Suppressor macrophage (primary cell): ENCODE data around the gene ZC3H7B.
"Not testable (repeated sequence)": the region's sequence is repeated elsewhere in the genome, so short reads cannot be mapped to it uniquely, and the experiment has no call there.

ENCODE experiments used
- DNase-seq, 4 experiments: peaks; one replicate each; pipeline ENCODE4 v3.0.0-alpha.2; 2020 to 2022
- total RNA-seq, 17 experiments: gene quantifications; one replicate each; lab custom pipeline; 2026; ENCODE audit warnings: mixed read lengths in 6 of 17, inconsistent platforms in 3 of 17; lab: John Stamatoyannopoulos, UW

The ZC3H7B gene
- 65.5 to 126 (median 90.2) reads per million in 17 experiments for total RNA-seq

GRCh38 chr22:41301085-41302020 lies at the start of gene ZC3H7B:
ZC3H7B (plus strand) TSS chr22:41301525; CDS start chr22:41320661, 19,136 bp downstream.
- DNase-seq, result peak; percentile 84 to 93 (median 90)

GRCh38 chr22:41252365-41252764 lies 49.0 kb upstream of the ZC3H7B start:
- DNase-seq, result no peak

- no peak for DNase-seq
These were observed 47.1 kb upstream of the ZC3H7B start for GRCh38 chr22:41254230-41254629.

- DNase-seq, result peak in 3 of 4 experiments; percentile 20 to 32 (median 31)
These were observed 44.8 kb upstream of the ZC3H7B start for GRCh38 chr22:41256254-41257253.

- DNase-seq, result no peak
These were observed 43.6 kb upstream of the ZC3H7B start for GRCh38 chr22:41257696-41258095.

GRCh38 chr22:41259756-41260155 lies 41.6 kb upstream of the ZC3H7B start:
- DNase-seq, result not testable (repeated sequence)

GRCh38 chr22:41260871-41261270 lies 40.5 kb upstream of the ZC3H7B start:
- DNase-seq, result no peak

- no peak for DNase-seq
These were observed 39.6 kb upstream of the ZC3H7B start for GRCh38 chr22:41261541-41262249.

GRCh38 chr22:41262250-41262765 lies 39.0 kb upstream of the ZC3H7B start:
- no peak for DNase-seq

- no peak for DNase-seq
These were observed 37.6 kb upstream of the ZC3H7B start for GRCh38 chr22:41263704-41264103.

GRCh38 chr22:41264408-41264941 lies 36.9 kb upstream of the ZC3H7B start:
- no peak for DNase-seq

GRCh38 chr22:41267958-41268357 lies 33.4 kb upstream of the ZC3H7B start:
- DNase-seq, result no peak

GRCh38 chr22:41271787-41272186 lies 29.5 kb upstream of the ZC3H7B start:
- no peak for DNase-seq

- no peak for DNase-seq
These were observed 28.2 kb upstream of the ZC3H7B start for GRCh38 chr22:41273128-41273527.

GRCh38 chr22:41274856-41275255 lies 26.5 kb upstream of the ZC3H7B start:
- no peak for DNase-seq

GRCh38 chr22:41280065-41280464 lies 21.3 kb upstream of the ZC3H7B start:
- DNase-seq, result no peak

GRCh38 chr22:41280854-41281253 lies 20.5 kb upstream of the ZC3H7B start:
- DNase-seq, result no peak

- no peak for DNase-seq
These were observed 16.9 kb upstream of the ZC3H7B start for GRCh38 chr22:41284465-41284864.

GRCh38 chr22:41285441-41285819 lies 15.9 kb upstream of the ZC3H7B start:
- peak; percentile 71 to 89 (median 84) for DNase-seq

- peak; percentile 99 to 100 (median 100) for DNase-seq
These were observed 15.3 kb upstream of the ZC3H7B start, which contains the start of gene RANGAP1 for GRCh38 chr22:41285820-41286638. RANGAP1 (minus strand) TSS chr22:41286187; CDS start chr22:41281044, 5,143 bp downstream.
